ENCODE measurements around the gene SH3PXD2A. TPM values are rescaled to one million over a fixed set of nuclear protein-coding genes. Genes with fewer than 3 reads are reported as not detected.

SH3PXD2A gene
- total and polyA plus RNA-seq, 12 donors = 6.9 to 44.9 (median 34.4) TPM

- no peak for DNase-seq
- 38 to 51% methylated on average over 15 of the region's 15 CpGs for WGBS, 2 donors
- H3K4me3 ChIP-seq = no peak overlapping the region
- peaks cover 22 to 70% (median 59%) of the 10 kb centered on the region in 9 donors for H3K4me1 ChIP-seq
- intact Hi-C loops (cut with DNase I) = loop anchor here in 3 of 10 donors (5.0 kb wide), 2 partner anchors 35 to 40 kb away; no protein-coding TSS in a partner anchor
- H3K27ac ChIP-seq = peak overlapping the region in 8 of 10 donors; percentile 0 to 71 (median 54)
- peaks cover 0 to 35% (median 0%) of the 10 kb centered on the region in 9 donors for H3K36me3 ChIP-seq
- H3K9me3 ChIP-seq = peaks cover 0 to 8% (median 0%) of the 10 kb centered on the region in 11 donors
- TF ChIP-seq, protein P1, sequence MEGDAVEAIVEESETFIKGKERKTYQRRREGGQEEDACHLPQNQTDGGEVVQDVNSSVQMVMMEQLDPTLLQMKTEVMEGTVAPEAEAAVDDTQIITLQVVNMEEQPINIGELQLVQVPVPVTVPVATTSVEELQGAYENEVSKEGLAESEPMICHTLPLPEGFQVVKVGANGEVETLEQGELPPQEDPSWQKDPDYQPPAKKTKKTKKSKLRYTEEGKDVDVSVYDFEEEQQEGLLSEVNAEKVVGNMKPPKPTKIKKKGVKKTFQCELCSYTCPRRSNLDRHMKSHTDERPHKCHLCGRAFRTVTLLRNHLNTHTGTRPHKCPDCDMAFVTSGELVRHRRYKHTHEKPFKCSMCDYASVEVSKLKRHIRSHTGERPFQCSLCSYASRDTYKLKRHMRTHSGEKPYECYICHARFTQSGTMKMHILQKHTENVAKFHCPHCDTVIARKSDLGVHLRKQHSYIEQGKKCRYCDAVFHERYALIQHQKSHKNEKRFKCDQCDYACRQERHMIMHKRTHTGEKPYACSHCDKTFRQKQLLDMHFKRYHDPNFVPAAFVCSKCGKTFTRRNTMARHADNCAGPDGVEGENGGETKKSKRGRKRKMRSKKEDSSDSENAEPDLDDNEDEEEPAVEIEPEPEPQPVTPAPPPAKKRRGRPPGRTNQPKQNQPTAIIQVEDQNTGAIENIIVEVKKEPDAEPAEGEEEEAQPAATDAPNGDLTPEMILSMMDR (IDR thresholded peaks at IDR 0.05) = no peak
- no peaks in the 10 kb centered on the region for H3K27me3 ChIP-seq
- peak in 7 of 8 donors; percentile 5 to 52 (median 29) for ATAC-seq
These were observed 202.6 kb downstream of the SH3PXD2A start for GRCh38 chr10:103652599-103653281.

- intact Hi-C loops (cut with DNase I) = loop anchor here in 3 of 10 donors (5.0 kb wide), 2 partner anchors 35 to 40 kb away; no protein-coding TSS in a partner anchor
- Histone ChIP-seq H3K27me3 (no peaks in the 10 kb centered on the region), H3K9me3 (no peaks in the 10 kb centered on the region), H3K27ac (peak overlapping the region; percentile 3 to 71 (median 54)), H3K4me1 (peaks cover 22 to 76% (median 64%) of the 10 kb centered on the region in 9 donors), H3K36me3 (peaks cover 0 to 32% (median 0%) of the 10 kb centered on the region in 9 donors), H3K4me3 (no peak overlapping the region)
- 35 to 36% methylated on average over 10 of the region's 10 CpGs for WGBS, 2 donors
- DNase-seq = peak; percentile 64 to 65
- TF ChIP-seq, protein P1 (IDR thresholded peaks at IDR 0.05) = no peak
- peak; percentile 50 to 92 (median 65) for ATAC-seq
These were observed 203.4 kb downstream of the SH3PXD2A start for GRCh38 chr10:103651783-103652476.

DNA sequence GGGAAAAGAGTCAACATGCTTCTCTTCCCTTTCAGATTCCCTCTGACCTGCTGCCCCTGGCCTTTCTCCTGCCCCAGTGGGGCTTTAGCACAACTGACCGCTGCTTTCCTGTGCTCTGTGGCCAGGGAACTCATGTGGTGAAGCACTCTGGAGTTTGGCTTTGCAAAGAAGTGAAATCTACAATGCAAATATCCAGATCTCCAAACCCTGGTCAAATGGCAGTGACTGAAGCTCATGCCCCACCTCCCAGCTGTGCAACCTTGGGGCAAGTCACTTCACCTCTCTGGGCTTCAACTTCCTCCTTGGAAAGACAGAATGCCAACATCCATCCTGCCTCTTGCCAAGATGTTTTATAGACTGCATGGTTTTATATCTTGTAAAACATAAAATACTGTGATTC is 204.0 kb downstream of the SH3PXD2A start:
- H3K27ac ChIP-seq = peak overlapping the region in 8 of 10 donors; percentile 5 to 71 (median 59)
- no peak for ATAC-seq

More for the DNA sequence above, 204.0 kb downstream of the SH3PXD2A start:
- Histone ChIP-seq H3K27me3 (no peaks in the 10 kb centered on the region), H3K9me3 (no peaks in the 10 kb centered on the region), H3K36me3 (peaks cover 0 to 31% (median 0%) of the 10 kb centered on the region in 9 donors), H3K4me1 (peaks cover 22 to 82% (median 66%) of the 10 kb centered on the region in 9 donors), H3K4me3 (no peak overlapping the region)
- DNase-seq = no peak
- TF ChIP-seq, protein P1 (IDR thresholded peaks at IDR 0.05) = no peak
- intact Hi-C loops (cut with DNase I) = loop anchor here in 3 of 10 donors (5.0 kb wide), 2 partner anchors 34 to 39 kb away; no protein-coding TSS in a partner anchor
- 86 to 94% methylated on average over 1 of the region's 1 CpG for WGBS, 2 donors

All from heart right ventricle (tissue), 16 donors.